HG03457 (cell line): ENCODE data around the gene NLRP14.

Source experiments
- ATAC-seq: cut with Tn5 transposase; IDR thresholded peaks from one replicate; pipeline ENCODE4 v1.9.1; 2021; ENCODE audit warnings: moderate number of reproducible peaks; ENCODE audit not compliant: unreplicated experiment

The NLRP14 gene

GRCh38 chr11:7020183-7020917 is at the start of gene NLRP14, which contains the start of gene ZNF214:
NLRP14 (plus strand) TSS chr11:7020479; CDS start chr11:7038587, 18,108 bp downstream.
ZNF214 (minus strand) TSS chr11:7020346; CDS start chr11:7002835, 17,511 bp downstream.
- ATAC-seq, result no peak

GRCh38 chr11:6979365-6979764 is 40.9 kb upstream of the NLRP14 start:
- no peak for ATAC-seq

DNA sequence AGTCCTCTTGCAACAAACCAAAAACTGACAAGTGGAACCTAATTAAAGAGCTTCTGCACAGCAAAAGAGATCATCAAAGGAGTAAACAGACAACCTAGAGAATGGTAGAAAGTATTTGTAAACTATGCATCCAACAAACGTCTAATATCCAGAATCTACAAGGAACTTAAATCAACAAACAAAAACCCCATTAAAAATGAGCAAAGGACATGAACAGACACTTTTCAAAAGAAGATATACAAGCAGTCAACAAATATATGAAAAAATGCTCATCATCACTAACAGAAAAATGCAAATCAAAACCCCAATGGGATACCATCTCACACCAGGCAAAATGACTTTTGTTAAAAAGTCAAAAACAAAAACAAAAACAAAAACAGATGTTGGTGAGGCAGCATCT is 33.8 kb upstream of the NLRP14 start:
- ATAC-seq, result no peak

- ATAC-seq, result no peak
These were observed 31.8 kb upstream of the NLRP14 start for GRCh38 chr11:6988506-6988905.

GRCh38 chr11:6991227-6991626 is 29.1 kb upstream of the NLRP14 start:
- ATAC-seq, result no peak

DNA sequence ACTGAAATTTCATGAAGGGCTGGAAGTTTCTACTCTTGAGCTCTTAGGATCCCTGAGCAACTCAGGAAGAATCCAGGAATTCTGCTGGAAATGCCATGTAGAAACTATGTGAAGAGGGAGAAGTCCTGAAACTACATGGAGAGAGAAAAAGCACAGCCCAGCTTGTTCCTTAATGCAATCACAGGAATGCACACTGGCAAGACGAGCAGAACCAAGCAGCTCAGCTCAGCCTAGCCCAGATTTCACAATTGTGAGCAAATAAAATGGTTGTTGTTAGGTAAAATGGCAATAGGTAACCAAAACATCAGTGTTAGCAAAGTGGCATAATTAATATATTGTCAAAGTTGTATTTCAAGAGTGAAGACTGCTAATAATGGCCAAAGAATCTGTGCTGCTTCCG is 28.3 kb upstream of the NLRP14 start:
- no peak for ATAC-seq

GRCh38 chr11:6992457-6993417 is 27.5 kb upstream of the NLRP14 start:
- ATAC-seq, result no peak

DNA sequence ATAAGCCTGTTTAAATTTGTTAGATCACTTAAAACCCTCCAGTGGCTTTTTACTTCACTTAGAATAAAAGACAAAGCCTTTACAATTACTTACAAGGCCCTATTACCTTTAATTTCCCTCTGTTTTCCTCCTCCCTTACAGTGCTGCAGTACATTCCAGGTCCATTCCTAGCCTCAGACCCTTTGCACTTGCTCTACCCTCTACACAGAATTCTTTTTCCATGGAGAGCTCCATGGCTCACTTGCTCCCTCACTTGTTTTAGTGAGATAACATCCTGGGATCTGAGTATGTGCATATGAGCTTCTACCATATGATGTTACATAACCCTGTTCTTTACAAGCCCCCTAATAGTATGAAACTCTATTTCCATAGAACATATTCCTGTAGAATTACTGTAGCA is 24.6 kb upstream of the NLRP14 start:
- ATAC-seq, result no peak

DNA sequence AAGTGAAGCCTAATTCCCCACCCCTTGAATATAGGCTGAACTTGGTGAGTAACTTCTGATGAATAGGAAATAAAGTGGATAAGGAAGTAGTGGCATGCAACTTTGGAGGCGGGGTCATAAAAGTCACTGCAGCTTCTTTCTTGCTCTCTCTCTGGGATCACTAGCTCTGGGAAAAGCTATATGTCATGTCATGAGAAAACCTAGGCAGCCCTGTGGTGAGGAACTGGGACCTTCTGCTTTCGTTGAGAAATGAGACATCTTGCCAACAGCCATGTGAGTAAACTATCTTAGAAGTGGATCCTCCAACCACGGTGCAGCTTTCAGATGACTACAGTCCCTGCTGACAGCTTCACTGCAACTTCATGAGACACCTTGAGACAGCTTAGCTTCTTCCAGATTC is 15.8 kb upstream of the NLRP14 start:
- no peak for ATAC-seq

DNA sequence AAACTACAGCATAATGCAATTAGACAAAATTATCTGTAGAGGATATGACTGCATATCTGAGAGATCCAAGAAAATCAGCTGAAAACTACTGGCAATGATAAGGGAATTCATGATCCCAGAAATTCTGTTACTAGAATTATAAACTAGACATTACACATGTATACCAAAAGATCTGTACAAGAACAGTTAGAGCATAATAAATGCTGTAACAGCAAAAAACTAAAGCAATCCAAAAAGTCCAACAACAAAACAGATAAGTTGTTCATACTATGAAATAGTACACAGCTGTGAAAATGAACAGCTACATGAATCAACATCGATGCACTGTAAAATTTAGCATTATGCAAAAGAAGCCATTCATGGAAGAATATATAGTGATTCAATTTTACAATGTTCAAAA is 6.2 kb upstream of the NLRP14 start:
- ATAC-seq, result no peak

DNA sequence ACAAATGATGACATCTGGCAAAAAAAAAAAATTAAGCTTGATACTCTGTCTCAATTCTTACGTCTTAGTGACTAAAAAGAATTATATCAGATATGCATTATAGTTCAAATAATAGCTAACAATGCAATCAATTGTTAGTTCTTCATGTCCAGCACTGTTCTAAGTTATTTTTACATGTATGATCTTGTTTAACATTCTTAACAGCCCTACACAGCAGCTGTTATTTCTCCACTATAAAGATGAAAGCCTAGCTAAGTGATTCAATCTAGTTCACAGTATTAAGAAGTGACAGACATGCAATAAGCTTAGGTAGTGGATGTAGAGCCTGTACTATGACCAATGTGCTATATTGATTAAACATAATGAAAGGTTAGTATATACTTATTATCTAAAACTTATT is 4.3 kb upstream of the NLRP14 start:
- ATAC-seq, result no peak

DNA sequence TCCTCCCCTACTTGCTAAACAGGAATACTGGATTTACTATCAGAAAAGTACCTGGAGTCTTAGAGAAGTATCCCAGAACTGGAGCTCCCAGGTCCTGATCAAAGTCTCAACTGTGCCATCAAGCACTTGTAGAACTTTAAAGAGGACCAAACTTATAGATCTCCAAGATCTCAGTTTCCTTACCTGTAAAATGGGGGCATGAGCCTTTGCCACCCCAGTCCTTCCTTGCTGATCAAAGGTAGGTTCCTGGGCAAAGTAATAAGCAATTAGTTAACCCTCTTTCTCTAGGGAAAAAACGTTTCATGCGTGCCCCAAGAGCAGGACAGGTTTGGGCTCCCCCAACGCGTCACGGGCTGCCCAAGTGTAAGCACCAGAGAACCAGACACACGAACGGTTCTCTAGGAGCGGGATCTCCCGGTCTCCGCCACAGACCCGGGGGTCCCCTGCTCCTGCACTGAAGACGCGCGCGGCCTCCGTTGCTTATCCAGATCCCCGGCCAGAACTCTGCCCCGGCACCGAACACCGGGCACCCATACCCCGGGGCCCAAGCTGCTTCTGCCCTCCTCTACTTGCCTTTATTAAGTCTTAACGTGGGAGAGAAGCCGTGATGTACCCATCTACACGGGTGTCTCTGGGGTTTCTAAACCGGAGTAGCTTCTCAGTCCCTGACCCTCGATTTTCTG is 638 bp upstream of the NLRP14 start:
- no peak for ATAC-seq

DNA sequence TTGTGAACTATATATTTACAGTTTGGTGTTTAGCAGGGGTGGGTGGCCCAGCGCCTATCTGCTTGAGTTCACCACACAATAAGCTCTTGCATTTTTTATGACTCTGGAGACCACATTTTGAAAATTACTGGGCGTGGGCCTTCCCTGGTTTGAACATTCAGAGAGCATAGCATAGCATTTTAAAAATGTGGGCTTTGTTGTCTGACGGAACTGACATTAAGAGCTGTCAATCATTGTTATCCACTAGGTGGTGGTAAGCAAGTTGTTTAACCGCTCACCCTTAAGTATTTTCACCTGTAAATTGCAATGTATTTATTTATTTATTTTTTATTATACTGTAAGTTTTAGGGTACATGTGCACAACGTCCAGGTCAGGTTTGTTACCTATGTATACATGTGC is 1.0 kb downstream of the NLRP14 start:
- ATAC-seq, result no peak

DNA sequence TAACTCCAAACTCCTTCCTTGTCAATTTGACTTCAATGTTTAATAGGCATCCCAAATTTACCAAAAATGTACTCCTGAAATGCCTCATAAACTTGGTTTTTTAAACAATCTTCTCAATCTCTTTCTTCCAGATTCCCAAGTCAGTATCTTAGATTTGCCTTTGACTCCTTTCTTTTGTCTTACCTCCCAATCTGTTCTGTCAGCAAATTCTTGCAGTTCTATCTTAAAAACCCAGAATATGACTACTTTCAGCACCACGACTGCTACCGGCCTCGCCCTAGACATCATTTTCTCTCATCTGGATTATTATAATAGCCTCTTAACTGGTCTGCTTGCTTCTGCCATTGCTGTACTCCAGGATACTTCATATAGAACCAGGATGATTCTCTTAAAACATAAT is 7.9 kb downstream of the NLRP14 start:
- ATAC-seq, result no peak

DNA sequence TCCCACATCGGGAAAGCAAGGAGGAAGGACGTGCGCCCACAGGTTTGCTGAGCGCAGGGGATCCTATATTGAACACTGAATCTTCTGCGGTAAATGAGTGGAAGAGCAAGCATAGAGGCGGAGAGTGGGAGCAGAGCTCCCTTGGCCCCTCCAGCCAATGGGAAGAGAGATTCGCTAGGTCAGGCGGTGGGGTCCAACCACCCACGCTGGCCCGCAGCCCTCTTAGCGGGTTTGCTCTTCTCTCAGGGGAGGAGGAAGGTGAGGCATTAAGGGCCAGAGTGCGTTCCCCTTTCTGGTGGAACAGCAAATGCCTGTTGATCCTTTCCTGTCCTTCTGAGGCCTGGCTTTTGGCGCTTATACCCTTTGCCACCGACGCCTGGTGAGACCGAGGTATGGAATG is 10.6 kb downstream of the NLRP14 start:
- ATAC-seq, result no peak

- no peak for ATAC-seq
These were observed 11.2 kb downstream of the NLRP14 start for GRCh38 chr11:7031471-7031871.

DNA sequence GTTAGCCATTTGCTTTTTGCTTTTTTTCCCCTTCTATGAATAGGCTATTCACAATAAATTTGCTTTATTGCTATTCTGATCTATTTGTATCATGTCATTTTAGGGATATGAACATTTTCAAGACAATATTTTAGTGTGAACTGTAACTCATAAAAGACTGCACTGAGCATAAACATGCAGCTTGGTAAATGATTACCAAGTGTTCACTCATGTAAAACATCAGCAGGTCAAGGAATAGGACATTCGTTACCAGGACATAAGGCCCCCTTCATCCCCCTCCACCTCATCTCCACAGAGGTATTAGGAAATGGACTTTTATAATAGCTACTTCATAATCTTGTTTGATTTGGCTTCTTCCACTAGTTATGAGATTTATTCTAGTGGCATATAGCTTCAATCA is 12.4 kb downstream of the NLRP14 start:
- no peak for ATAC-seq

DNA sequence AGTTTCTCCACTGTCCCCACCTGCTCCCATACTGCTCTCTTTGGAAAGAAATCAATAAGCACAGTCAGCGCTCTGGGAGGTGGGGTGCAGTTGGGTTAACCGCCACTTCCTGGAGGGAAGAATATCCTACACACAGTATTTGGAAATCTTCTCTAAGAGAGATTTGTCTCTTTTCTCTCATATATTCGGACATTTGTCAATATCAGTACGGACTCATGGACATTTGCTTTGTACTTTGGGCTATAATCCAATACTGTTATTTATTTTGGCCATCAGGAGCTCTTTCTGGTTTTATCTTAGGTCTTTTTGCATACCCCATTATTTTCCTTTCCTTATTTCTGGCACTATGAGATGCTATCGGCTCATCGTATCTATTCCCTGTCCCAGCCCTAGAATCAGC is 13.7 kb downstream of the NLRP14 start:
- no peak for ATAC-seq

- ATAC-seq, result no peak
These were observed 26.3 kb downstream of the NLRP14 start for GRCh38 chr11:7046474-7047175.

DNA sequence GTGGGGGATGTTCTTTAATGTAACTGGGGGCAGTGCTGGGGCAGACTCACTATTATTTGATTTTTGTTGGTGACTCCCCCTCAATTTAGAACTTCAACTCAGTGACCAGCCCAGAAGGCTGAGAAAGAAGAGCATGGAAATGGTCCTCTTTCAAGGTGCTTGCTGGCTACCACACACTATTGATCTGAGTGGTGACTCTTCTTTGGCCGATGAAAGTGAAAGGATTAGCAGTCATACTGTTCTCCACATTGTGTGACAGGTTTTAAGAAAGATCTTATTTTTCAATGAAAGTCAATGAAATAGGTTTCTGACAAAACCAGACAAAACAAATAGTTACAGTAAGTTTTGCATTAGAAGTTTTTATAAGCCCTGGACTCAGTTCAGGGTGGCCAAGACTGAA is 29.9 kb downstream of the NLRP14 start:
- no peak for ATAC-seq
